Right renal cortex interstitium (tissue), 3 donors: ENCODE data around the gene VRK1. TPM values are rescaled to one million over a fixed set of nuclear protein-coding genes. Genes with fewer than 3 reads are reported as not detected.
"Not testable (repeated sequence)": the region's sequence is repeated elsewhere in the genome, so short reads cannot be mapped to it uniquely, and the experiment has no call there.

Source experiments
- DNase-seq, 3 donors: peaks; one replicate each; pipeline ENCODE4 v3.0.0-alpha.2; 2013; ENCODE audit warnings: low read depth in 3 of 3, low spot score in 2 of 3
- polyA plus RNA-seq, 3 donors: library from polyadenylated mRNA; unstranded; fragments of 120-200 nt; gene quantifications; one replicate each; pipeline ENCODE4 v1.2.1, GENCODE V29; 2013; ENCODE audit not compliant: insufficient read length in 3 of 3

Gene VRK1
- 10 to 100 TPM; 24.1 to 31.2 (median 29.3) TPM for polyA plus RNA-seq

DNA sequence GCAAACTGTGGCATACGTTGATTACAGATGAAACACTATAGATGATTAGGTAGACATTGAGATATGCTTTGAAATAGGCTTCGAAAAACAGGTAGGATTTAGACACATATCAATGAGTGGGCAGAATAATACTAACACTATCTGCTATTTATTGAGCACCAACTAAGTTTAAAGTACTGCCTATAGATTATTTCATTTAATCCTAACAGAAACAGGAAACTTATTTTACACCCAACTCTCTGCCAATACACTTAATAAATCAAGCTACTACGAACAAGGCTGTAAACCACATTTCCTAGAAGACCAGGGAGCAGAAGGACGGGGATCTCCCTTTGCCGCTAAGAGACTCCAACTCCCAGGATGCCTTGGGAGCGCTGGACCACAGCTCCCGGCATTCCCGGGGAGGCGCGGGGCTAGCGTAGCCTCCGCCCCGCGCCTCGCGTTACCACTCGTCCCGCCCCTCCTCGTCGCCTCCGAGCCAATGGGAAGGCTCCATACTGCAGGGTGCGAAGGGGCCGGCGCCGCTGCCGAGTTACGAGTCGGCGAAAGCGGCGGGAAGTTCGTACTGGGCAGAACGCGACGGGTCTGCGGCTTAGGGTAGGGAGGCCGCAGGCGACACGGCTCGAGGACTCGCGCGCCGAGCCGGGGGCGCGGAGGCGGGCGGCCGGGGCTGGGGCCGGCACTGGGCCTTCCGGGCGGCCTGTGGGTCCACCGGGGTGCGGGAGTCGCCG lies at the start of gene VRK1:
TSS of gene VRK1 (plus strand) at position 532 of the 731 bp plus-strand sequence. CDS start 36,090 bp downstream, outside the sequence.
- peak; percentile 83 to 93 (median 85) for DNase-seq

DNA sequence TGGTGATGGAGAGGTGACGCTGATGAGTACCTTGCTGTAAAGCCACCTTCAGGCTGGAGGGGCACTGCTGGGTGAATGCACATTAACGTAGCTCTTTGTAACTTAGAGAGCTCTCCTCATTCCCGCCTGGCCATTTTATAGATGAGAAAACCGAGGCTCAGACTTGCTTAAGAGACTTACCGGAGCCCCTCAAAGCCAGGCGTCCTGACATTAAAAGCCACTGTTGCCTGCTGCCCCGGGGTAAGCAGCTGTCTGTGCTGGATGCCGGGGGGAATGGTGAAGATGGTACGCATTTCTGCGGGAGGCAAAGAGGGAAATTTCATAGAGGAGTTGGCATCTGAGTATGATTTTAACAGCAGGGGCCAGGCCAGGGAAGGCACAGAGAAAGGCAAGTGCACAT lies 49.6 kb upstream of the VRK1 start:
- DNase-seq = no peak

- DNase-seq = no peak
Measured at GRCh38 chr14:96748362-96748761, 48.8 kb upstream of the VRK1 start.

- no peak for DNase-seq
Measured at GRCh38 chr14:96751505-96751904, 45.7 kb upstream of the VRK1 start.

GRCh38 chr14:96752125-96752524 lies 45.1 kb upstream of the VRK1 start:
- DNase-seq = no peak

DNA sequence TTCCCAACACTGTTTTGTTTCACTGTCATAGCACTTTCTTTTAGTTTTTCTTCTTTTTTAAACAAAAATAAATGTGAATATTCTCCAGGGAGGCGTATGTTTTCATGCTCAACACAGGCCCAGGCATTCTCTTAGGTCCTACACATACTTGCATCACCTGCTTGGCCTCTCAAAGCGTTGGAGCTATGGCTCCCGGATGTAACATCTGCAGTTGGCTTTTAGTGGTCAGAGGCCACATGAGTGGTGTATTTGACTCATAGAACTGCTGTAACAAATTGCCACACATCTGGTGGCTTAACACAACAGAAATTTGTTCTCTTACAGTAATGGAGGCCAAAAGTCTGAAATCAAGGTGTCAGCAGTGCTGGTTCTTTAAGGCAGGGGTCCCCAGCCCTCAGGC lies 44.6 kb upstream of the VRK1 start:
- no peak for DNase-seq

DNA sequence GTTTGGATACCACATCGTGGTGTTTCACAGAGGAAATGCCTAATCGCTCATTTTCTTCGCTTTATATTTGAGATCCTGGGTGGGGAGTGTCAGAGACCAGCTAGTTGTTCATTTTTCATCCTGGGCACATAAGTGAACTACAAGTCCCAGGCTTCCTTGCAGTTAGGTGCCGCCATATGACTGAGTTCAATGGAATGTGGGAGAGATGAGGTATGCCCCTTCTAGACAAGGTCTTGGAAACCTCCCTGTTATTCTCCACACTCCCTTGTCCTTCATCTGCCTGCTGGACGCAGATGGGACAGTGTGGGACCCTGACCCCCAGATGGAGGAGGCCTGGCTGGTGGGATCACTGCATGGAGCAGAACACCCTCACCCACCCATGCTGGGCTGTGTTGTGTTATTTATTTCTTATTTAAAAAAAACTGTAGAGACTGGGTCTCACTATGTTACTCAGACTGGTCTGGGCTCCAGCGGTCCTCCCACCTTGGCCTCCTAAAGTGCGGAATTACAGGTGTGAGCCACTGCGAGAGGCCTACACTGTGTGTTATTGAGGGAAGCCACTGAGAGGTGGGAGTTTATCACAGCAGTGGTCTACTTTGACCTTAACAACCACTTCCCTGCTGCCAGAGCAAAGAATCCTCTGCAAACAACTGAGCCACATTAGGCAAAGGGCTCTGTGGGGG lies 42.9 kb upstream of the VRK1 start:
- DNase-seq = no peak

DNA sequence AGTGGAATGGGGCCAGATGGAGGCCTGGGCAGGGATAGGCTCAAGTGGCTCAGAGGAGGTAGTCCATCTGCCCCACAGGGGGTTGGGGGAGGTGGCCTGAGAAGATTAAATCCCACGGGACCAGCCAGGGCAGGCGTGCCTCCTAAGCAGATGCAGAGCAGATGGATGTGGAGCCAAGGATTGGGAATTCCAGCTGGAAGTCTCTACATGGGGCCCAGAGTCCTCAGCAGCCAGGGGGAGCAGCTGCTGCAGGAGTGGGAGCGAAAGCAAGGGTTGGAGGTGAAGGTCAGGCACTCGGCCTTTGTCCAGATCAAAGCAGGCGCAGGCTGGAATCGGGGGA lies 42.4 kb upstream of the VRK1 start:
- no peak for DNase-seq

GRCh38 chr14:96756745-96757144 lies 40.4 kb upstream of the VRK1 start:
- no peak for DNase-seq

DNA sequence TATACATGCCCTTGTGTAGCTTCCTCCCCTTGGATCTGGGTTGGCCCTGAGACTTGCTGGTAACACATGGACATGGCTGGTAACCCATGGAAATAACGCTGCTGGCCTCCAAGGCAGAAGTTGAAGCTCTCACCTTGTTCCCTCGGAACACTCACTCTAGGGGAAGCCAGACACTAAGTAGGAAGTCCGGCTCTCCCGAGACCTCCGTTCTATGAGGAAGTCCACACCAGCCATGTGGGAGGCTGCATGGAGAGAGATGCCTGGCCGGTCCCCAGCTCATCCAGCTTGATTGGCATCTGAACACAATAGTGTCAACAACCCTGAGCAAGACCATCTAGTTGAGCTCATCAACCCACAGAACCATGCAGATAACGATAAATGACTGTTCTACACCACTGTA lies 39.7 kb upstream of the VRK1 start:
- DNase-seq = no peak

GRCh38 chr14:96761066-96761465 lies 36.1 kb upstream of the VRK1 start:
- DNase-seq = no peak

GRCh38 chr14:96762650-96763049 lies 34.5 kb upstream of the VRK1 start:
- peak in 2 of 3 donors; percentile 18 to 50 for DNase-seq

DNA sequence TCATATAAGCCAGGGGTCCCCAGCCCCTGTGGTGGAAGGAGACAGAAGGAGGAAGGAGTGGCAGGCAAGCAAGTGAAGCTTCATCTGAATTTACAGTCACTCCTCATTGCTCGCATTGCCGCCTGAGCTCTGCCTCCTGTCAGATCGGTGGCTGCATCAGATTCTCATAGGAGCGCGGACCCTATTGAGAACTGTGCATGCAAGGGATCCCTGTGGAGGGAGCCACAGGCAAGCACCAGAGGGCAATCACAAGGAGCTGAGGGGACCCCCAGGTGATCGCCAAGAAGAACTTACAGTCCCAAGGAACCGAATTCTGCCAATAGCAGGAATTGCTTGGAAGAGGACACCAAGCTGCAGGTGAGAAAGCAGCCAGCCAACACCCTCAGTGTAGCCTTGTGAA lies 33.2 kb upstream of the VRK1 start:
- no peak for DNase-seq

DNA sequence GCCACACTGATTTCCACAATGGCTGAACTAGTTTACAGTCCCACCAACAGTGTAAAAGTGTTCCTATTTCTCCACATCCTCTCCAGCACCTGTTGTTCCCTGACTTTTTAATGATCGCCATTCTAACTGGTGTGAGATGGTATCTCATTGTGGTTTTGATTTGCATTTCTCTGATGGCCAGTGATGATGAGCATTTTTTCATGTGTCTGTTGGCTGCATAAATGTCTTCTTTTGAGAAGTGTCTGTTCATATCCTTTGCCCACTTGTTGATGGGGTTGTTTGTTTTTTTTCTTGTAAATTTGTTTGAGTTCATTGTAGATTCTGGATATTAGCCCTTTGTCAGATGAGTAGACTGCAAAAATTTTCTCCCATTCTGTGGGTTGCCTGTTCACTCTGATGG lies 32.0 kb upstream of the VRK1 start:
- DNase-seq = not testable (repeated sequence)

DNA sequence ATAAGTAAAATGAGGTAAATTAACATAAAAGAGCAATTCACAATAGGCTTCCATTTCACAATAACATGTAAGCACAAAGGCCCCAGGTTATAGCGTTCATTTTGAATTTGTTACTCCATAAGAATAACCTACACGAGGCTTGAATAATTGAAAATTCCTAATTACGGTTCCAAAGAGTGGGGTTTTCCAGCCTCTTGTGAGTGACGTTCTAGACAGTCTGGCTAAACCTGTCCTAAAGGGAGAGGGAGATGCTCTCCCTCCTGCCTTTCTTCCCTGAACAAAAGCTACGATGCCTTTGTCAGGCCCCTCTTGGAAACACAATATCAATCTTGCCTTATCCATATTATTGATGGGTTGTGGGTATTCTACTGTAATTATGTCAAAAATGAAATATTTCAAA lies 24.3 kb upstream of the VRK1 start:
- no peak for DNase-seq

- DNase-seq = no peak
Measured at GRCh38 chr14:96776791-96777190, 20.4 kb upstream of the VRK1 start.

- DNase-seq = no peak
Measured at GRCh38 chr14:96780500-96780899, 16.7 kb upstream of the VRK1 start.

GRCh38 chr14:96781371-96781770 lies 15.8 kb upstream of the VRK1 start:
- no peak for DNase-seq

DNA sequence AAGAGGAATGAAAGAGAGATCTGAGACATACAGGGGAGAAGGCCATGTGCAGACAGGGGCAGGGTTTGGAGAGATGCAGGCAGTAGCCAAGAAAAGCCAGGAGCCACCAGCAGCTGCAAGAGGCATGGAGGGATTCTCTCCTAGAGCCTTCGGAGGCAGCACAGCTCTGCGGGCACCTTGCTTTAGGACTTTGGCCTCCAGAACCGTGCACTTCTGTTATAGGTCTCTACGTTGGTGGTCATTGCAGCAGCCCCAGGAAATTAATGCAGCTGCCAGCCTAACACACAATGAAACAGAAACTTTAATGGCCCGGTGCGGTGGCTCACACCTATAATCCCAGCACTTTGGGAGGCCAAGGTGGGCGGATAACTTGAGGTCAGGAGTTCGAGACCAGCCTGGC lies 14.7 kb upstream of the VRK1 start:
- DNase-seq = no peak

- no peak for DNase-seq
Measured at GRCh38 chr14:96783043-96783914, 13.9 kb upstream of the VRK1 start.

DNA sequence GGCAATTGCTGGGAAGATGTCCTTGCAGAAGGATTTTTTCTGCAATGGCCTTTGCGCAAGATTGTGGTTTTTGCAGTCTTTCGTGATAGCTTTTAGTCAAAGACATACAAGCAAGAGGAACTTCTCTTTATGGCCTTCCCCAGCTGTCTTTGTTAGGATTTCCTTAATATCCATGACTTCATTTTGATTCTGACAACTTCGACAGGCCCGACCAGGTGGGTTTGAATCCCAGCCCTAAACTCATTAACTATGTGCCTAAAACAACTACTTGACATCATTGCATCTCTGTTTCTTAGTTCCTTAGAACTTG lies 13.3 kb upstream of the VRK1 start:
- no peak for DNase-seq

- no peak for DNase-seq
Measured at GRCh38 chr14:96790186-96790585, 7.0 kb upstream of the VRK1 start.
